Ramos (cell line): ENCODE data around the gene SRPK2.
"Not testable (repeated sequence)": the region's sequence is repeated elsewhere in the genome, so short reads cannot be mapped to it uniquely, and the experiment has no call there.

Experiments used
- in situ Hi-C: fragments of 300-500 bp; cut with MboI; formaldehyde crosslinking; loops from one replicate; pipeline ENCODE4 v1.14.3; 2022; ENCODE audit warnings: low sequenced_read_pairs; ENCODE audit not compliant: unreplicated experiment

The SRPK2 gene

GRCh38 chr7:105270117-105270516 lies 118.6 kb downstream of the SRPK2 start:
- in situ Hi-C loops = no loop called here

DNA sequence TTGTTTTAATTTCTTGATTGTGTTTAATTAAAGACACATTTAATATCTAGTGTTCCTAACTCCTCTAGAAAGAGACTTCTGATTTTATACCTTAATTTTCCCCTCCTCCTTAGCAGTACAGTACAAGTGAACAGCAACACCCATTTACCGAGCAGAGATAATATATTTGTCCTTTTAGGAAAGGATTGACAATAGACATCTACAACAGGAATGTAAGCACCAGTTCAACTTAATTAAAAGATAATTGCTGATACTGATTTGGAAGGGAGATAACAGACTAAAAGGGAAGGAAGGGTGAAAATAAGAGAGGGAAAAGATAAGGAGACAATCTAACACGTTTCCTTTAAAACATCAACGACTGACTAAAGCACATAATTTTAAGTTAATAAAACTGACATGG lies 119.3 kb downstream of the SRPK2 start:
- in situ Hi-C loops = no loop called here

DNA sequence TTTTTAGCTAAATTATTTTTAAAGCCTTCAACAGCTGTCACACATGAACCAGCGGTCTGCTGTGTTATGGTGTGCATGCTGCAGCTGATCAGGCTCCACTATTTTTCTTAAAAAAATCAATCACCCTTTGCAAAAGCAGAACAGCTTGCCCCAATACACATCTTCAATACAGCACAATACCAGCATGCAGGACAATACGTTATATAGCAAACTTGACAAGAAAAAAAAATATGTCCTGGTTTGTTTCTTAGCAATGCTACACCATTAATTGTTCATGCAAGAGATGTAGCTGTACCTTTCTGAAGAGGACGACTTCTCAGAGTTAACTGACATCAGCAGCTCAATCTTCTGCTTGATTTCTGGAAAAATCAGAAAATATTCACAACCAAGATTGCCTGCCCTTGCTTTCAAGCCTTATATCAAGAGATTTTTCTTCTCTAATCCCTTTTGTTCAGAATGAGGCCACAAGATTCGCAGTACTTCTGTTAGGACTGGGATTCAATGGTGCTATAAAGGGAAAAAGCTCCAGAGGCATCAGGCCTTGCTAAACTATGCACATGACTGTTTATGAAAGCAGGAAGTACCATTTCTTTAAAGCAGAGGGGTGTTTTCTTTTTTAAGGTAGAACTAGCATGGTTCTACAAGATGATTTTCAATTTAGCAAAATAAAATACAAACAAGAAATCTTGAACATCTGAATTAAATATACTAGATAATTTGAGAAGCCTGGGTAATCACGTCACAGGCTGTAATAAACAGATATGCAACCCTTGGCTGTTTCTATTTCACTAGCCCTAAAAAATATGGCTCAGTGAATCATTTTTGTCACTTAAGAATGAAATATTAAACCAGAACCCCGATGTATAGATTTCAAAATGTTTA lies 120.0 kb downstream of the SRPK2 start:
- in situ Hi-C loops = no loop called here

GRCh38 chr7:105268056-105268455 lies 120.7 kb downstream of the SRPK2 start:
- in situ Hi-C loops = no loop called here

GRCh38 chr7:105267244-105267643 lies 121.5 kb downstream of the SRPK2 start:
- in situ Hi-C loops = no loop called here

- in situ Hi-C loops = no loop called here
These were observed 124.0 kb downstream of the SRPK2 start for GRCh38 chr7:105264707-105265106.

DNA sequence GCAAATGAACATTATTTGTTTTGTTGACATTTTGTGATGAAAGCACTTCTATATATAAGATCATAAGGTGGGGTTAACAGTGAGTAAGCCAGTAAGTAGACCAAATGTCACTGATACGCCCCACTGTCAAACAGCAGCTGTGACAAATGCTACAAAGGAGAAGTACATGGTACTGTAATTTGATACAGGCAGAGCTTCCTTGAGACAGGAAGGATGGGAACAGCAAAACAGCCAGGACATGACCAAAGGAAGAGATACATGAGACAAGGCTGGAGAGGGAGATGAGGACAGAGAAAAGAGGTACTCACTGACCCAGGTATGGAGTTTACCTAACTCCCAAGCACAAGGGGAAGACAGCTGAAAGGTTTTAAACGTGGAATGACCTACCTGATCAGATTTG lies 127.0 kb downstream of the SRPK2 start:
- in situ Hi-C loops = no loop called here

DNA sequence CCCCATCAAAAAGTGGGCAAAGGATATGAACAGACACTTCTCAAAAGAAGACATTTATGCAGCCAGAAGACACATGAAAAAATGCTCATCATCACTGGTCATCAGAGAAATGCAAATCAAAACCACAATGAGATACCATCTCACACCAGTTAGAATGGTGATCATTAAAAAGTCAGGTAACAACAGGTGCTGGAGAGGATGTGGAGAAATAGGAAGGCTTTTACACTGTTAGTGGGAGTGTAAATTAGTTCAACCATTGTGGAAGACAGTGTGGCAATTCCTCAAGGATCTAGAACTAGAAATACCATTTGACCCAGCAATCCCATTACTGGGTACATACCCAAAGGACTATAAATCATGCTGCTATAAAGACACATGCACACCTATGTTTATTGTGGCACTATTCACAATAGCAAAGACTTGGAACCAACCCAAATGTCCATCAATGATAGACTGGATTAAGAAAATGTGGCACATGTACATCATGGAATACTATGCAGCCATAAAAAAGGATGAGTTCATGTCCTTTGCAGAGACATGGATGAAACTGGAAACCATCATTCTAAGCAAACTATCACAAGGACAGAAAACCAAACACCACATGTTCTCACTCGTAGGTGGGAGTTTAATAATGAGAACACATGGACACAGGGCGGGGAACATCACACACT lies 128.4 kb downstream of the SRPK2 start:
- in situ Hi-C loops = not testable (repeated sequence)

DNA sequence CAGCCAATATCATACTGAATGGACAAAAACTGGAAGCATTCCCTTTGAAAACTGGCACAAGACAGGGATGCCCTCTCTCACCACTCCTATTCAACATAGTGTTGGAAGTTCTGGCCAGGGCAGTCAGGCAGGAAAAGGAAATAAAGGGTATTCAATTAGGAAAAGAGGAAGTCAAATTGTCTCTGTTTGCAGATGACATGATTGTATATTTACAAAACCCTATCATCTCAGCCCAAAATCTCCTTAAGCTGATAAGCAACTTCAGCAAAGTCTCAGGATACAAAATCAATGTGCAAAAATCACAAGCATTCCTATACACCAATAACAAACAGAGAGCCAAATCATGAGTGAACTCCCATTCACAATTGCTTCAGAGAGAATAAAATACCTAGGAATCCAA lies 129.8 kb downstream of the SRPK2 start:
- in situ Hi-C loops = not testable (repeated sequence)

DNA sequence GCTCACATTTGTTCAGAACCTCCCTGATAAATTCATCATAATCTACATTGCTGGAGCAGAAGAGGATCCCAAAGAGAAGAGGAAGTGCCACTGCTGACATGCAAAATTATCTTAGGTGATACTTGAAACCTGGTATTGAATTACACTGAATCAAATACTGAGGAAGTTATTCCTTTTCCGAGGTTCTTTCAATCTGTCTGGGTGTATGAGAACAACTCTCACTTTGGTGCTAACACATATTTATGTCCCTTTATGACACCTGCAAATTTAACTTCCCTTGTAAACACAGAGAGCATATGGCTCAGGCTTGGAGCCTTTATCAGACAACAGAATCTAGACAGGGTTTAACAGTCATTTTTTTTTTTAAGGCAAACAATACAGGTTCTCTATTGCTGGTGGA lies 131.4 kb downstream of the SRPK2 start:
- in situ Hi-C loops = no loop called here

DNA sequence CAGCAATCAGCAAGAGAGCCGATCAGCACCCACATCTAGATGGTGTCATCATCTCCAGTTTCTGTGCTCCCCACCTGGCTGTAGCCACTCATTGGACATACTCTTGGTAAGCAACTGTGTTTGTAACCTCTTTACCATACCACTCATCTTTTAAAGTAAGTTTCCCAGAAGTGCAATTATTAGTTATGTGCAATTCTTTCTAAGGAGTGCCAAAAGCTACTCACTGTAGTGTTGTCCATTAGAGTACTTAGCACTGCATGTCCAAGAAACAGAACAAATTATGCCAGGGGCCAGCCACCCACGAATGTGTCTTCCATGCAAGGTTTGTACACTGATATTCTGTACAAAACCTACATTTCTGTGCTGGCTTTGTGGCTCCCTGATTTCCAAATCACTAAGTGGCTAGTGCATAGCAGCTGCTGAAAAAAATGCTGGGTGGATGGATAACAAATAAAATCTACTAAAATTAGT lies 131.9 kb downstream of the SRPK2 start:
- in situ Hi-C loops = no loop called here

DNA sequence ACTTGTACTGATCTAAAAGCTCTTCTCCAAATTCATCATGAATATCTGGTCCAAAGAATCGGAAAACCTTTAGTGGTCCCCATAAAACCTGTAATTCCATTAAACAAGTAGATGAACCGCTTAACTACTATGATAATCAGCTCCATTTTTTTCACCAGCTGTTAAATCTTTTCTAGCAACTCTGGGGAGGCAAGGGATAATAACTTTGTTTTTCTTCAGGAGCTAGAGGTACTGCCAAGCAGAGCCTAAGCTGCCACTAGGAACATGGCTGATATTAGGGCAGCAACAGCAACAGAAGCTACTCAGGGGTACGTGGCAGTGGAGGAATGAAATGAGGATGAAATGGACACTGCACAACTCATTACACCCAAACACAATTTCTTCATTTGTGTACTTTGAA lies 138.0 kb downstream of the SRPK2 start:
- in situ Hi-C loops = no loop called here

- in situ Hi-C loops = no loop called here
These were observed 138.5 kb downstream of the SRPK2 start for GRCh38 chr7:105250239-105250638.

- in situ Hi-C loops = no loop called here
These were observed 139.5 kb downstream of the SRPK2 start for GRCh38 chr7:105249216-105249615.

- in situ Hi-C loops = no loop called here
These were observed 142.0 kb downstream of the SRPK2 start for GRCh38 chr7:105246679-105247078.

DNA sequence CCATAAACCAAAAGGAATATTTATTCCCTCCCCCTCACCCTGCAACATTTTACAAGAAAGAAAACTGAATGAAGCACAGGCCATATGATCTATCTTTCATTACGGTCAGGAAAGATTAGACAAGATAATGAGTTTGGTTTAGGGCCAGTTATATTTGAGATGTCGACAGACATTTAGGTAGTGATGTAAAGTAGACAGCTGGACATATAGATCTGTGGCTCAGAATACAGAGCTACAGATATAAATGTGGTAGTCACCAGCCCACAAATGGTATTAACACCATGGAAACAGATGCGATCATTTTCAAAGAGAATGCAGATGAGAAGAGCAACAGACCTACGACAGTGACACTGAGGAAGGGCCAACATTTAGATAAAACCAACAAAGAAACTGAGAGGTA lies 142.5 kb downstream of the SRPK2 start:
- in situ Hi-C loops = no loop called here

DNA sequence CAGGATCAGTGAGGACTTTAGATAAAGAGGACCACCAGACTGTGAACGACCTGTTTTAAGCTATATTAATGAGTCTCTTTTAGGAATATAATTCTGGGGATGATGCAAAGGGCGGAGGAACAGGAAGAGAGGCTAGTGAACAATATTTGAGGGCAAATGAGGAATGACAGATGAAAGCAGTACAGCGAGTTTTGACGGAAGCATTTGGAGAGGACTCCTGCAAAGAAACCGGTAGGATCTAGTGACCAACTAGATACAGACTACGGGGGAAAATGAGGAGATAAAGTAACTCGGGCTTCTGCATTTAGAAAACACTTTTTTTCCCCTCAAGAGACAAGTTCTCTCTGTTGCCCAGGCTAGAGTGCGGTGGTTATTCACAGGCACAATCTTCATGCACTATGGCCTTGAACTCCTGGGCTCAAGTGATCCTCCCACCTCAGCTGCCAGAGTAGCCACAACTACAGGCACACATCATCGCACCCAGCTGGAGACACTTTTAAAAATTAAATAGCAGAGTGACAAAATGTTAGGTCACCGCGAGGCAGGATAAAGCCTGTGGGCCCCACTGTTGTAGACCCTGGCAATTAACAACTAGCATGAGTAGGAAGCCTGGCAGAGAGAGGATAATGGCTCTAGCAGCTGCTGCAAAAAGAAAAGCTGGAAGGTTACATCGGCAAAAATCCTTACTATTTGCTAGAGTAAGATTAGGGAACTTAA lies 143.2 kb downstream of the SRPK2 start:
- in situ Hi-C loops = no loop called here

DNA sequence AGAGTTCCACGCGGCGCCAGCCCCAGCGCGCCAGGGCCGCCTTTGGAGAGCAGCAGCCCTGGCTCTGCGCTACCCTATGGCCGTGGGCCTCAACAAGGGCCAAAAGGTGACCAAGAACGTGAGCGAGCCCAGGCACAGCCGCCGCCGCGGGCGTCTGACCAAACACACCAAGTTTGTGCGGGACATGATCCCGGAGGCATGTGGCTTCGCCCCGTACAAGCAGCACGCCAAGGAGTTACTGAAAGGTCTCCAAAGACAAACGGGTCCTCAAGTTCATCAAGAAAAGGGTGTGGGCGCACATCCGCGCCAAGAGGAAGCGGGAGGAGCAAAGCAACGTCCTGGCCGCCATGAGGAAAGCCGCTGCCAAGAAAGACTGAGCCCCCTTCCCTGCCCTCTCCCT lies 144.1 kb downstream of the SRPK2 start:
- in situ Hi-C loops = no loop called here

DNA sequence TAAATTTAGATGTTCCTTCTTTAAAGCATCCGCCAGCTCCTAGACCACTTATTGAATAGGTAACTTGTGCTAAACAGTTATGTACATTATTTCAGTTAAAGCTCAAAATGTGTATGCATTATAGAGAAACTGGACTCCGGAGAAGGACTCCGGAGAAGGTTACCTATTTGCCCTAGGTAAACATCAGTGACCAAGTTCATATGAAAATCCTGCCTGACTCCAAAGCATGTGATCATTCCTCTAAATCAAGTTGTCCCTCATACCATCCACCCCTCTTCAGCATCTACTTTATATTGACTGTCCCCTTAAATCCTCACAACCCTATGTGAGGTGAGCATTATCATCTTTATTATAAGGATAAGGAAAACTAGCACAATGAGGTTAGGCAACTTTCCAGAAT lies 147.5 kb downstream of the SRPK2 start:
- in situ Hi-C loops = no loop called here

GRCh38 chr7:105238198-105238765 lies 150.4 kb downstream of the SRPK2 start:
- in situ Hi-C loops = no loop called here

- in situ Hi-C loops = no loop called here
These were observed 153.8 kb downstream of the SRPK2 start for GRCh38 chr7:105234886-105235285.
